Posterior cingulate gyrus (tissue), 11 donors: ENCODE measurements around the gene SAXO1.
"Not testable (repeated sequence)": the region's sequence is repeated elsewhere in the genome, so short reads cannot be mapped to it uniquely, and the experiment has no call there.

Experiments used
- DNase-seq, 10 donors: peaks; one replicate each; pipeline versions ENCODE4 v3.0.0 to v3.0.0-alpha.2; 2020 to 2021; ENCODE audit warnings: mixed read lengths in 3 of 10
- intact Hi-C: fragments of 100-400 bp; cut with DNase I; formaldehyde crosslinking; loops from one replicate; pipeline ENCODE4 v1.15.1; 2023

SAXO1 gene

GRCh38 chr9:19018201-19018600, 14.8 kb downstream of the SAXO1 start:
- DNase-seq, result no peak
- intact Hi-C loops, result no loop called here

DNA sequence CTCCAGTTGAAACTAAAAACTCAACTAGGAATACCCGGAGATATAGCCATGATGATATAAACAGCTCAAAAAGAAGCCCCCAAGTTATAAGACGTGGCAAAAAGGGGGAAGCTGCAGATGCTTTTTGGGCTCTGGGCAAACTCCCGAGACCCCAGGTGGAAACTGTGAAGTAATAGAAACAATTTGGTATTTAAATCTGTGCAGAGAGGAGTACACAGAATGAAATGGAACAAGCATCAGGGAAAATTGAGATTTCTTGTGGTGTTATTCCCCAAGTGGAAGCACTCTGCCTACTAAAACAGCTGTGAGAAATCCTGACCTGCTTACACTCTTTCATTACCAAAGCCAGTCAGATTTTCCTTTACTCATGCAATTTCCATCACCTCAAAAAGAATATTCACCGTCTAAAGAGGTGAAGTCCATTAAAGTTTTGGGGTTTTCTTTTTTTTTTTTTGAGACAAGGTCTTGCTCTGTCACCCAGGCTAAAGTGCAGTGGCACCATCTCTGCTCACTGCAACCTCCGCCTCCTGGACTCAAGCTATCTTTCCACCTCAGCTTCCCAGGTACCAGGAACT, 23.5 kb downstream of the SAXO1 start:
- DNase-seq, result no peak
- intact Hi-C loops, result no loop called here

- intact Hi-C loops, result no loop called here
- peak in 1 of 10 donors; percentile 81 for DNase-seq
Measured at GRCh38 chr9:19000133-19000532, 32.9 kb downstream of the SAXO1 start.

- DNase-seq, result peak in 1 of 10 donors; percentile 81
- intact Hi-C loops, result no loop called here
Measured at GRCh38 chr9:18999173-18999785, 33.7 kb downstream of the SAXO1 start.

GRCh38 chr9:18997151-18997550, 35.9 kb downstream of the SAXO1 start:
- intact Hi-C loops, result no loop called here
- no peak for DNase-seq

DNA sequence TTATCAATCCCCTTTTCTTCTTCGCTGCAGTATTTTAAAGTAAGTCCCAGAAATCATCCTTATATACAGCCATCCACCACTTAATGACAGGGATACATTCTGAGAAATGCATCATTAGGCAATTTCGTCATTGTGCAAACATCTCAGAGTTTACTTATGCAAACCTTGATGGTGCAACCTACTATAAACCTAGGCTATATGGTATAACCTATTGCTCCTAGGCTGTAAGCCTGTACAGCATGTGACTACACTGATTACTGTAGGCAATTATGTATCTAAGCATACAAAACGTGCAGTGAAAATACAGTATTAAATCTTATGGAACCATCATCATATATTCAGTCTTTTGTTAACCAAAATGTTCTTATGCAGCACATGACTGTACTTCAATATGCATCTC, 36.8 kb downstream of the SAXO1 start:
- intact Hi-C loops, result no loop called here
- no peak for DNase-seq

DNA sequence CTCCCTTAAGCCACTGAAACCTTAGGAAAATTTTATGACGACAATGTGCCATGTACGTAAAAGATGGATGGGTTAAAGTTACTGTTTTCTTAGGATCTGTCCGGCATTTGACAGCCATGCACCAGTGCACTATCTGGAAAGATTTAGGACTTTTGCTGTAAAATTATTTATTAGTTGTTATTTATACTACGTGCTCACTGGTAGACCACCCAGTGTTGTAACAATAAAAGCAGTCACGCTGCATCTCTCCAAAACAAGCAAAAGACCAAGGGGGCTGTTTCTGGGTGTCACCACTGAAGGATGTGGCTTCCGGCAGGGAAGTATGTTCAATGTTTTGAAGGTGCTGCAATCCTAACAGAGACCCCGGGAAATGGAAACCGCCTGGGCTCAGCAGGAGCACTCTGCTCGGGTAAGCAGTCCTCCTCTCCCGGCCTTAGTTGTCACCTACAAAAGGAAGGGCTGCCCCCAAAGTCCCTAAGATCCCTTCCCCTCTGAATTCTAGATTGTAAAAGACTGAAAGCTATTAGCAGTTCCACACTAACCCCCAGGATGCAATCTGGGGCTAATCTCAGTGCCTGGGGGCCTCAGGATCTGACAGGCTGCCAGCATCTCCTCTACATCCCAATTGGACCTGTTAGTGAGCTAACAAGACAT, 38.6 kb downstream of the SAXO1 start:
- intact Hi-C loops, result no loop called here
- DNase-seq, result peak in 1 of 10 donors; percentile 41

GRCh38 chr9:18991197-18991596, 41.8 kb downstream of the SAXO1 start:
- DNase-seq, intact Hi-C loops: not testable (repeated sequence)

DNA sequence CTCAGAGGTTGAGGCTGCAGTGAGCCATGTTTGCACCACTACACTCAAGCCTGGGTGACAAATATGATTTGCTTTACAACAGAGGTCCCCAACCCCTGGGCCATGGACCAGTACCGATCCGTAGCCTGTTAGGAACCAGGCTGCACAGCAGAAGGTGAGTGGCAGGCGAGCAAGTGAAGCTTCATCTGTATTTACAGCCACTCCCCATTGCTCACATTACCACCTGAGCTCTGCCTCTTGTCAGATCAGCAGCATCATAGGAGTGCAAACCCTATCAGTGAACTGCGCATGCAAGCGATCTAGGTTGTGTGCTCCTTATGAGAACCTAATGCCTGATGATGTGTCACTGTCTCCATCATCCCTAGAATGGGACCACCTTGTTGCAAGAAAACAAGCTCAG, 42.5 kb downstream of the SAXO1 start:
- peak in 1 of 10 donors; percentile 30 for DNase-seq
- intact Hi-C loops, result no loop called here

DNA sequence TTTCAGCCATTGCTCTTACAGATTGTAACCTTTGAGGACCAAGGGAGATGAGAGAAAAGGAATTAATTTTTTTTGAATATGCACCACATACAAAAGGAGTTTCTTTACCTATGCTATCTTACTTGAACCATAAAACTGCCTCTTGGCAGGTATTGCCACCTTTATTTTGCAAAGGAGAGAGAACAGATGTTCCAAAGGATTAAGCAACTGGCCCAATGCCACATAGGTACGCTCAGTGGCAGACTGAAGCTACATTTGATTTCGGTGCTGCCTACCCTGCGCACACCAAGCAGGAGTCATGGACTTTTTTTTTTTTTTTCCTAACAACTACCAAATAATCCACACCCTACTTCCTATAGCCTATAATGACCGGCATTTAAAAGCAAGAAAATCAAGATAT, 43.1 kb downstream of the SAXO1 start:
- intact Hi-C loops, result no loop called here
- no peak for DNase-seq

- no peak for DNase-seq
Measured at GRCh38 chr9:18989097-18989496, 43.9 kb downstream of the SAXO1 start.

GRCh38 chr9:18988003-18988402, 45.0 kb downstream of the SAXO1 start:
- DNase-seq, result no peak
- intact Hi-C loops, result no loop called here

More at GRCh38 chr9:18989097-18989496, 43.9 kb downstream of the SAXO1 start:
- intact Hi-C loops, result no loop called here

DNA sequence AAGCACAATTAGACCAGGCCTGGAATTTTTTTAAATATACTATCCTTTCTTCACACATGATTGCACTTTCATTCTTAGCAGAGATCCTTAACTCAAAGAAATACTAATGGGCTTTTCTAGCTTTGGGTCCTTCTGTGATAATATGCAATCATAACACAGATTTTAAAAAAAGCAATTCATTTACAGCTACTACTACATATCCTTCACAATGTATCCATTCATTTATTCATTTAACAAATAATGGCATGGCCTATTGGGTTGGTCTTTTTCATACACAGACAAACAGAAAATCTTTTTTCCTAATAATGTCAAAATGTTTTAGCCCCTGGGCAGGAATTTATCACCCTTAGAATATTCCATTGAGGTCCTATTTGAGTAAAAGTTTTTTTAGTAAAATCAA, 47.0 kb downstream of the SAXO1 start:
- no peak for DNase-seq
- intact Hi-C loops, result no loop called here

DNA sequence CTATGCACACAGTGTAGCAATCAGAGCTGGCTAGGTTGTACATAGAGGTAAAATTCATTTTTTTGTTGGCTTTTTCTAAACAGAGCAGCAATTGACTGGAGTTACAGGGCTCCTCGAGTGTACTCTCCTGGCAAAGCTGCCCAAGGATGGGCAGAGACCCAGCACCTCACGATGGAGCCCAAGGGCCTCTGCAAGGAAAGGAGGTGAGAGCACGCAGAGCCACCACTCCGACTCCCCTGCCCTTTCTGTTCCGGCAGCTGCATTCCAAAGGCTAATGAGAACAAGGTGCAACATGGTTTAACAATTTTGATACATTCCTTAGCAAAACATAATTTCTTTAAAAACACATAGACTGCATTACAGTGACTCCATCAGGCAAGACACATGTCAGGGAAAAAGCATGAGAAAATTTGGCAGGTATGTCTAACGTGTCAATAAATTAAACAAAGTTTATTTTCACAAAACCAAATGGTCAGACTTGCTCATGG, 47.5 kb downstream of the SAXO1 start:
- intact Hi-C loops, result no loop called here
- DNase-seq, result no peak

DNA sequence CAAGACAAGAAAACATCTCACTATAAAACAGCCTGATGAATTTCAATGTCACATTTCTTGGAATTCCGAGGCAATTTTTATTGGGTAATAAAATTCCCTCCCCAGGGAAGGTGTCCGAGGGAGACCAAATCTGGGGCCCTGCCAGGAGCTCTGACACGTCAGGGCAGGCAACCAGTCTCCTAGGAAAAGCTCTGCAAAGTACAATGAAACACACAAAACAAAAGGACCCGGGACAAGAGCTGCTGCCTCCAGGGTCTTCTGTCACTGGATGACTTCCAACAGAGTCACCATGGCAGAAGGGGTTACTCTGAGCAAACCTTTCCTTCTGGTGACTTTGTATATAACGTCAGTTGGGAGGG, 50.8 kb downstream of the SAXO1 start:
- DNase-seq, result no peak
- intact Hi-C loops, result no loop called here

GRCh38 chr9:18981476-18982261, 51.3 kb downstream of the SAXO1 start:
- DNase-seq, result no peak
- intact Hi-C loops, result no loop called here

DNA sequence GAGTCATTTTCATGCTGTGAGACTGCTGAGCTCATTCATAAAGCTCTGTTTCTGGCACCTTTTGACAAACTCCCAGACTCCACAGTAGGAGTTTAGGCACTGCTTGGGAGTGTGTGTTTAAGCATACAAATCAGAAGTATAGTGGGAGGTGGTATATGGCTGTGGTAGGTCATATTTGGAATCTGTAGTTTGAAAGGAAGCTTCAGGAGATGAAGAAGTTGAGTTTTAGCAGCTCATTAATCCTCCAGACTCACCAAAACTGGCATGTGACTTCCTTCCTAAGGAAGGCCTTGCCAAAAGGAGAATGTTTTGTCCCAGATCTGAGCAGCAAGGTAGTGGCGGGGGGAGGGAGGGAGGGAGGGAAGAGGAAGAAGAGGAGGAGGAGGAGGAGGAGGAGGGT, 52.8 kb downstream of the SAXO1 start:
- no peak for DNase-seq
- intact Hi-C loops, result no loop called here

DNA sequence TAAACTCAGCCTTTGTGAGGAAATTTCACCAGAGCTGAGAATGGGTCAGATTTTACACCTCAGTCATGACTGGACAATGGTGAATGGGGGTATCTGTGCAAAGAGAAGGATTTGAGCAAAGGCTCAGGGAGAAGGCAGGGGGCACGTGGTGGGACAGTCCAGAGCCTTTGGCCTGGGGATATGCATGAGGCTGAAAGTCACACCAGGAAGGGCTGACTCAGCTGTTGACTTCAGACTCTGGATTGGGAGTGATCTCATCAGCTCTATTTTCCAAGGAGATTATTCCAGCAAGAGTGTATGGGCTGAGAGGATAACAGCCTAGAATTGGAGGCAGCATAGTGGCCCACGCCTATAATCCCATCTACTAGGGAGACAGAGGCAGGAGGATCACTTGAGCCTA, 53.6 kb downstream of the SAXO1 start:
- intact Hi-C loops, result no loop called here
- no peak for DNase-seq

- intact Hi-C loops, result no loop called here
- DNase-seq, result no peak
Measured at GRCh38 chr9:18978188-18978587, 54.8 kb downstream of the SAXO1 start.

DNA sequence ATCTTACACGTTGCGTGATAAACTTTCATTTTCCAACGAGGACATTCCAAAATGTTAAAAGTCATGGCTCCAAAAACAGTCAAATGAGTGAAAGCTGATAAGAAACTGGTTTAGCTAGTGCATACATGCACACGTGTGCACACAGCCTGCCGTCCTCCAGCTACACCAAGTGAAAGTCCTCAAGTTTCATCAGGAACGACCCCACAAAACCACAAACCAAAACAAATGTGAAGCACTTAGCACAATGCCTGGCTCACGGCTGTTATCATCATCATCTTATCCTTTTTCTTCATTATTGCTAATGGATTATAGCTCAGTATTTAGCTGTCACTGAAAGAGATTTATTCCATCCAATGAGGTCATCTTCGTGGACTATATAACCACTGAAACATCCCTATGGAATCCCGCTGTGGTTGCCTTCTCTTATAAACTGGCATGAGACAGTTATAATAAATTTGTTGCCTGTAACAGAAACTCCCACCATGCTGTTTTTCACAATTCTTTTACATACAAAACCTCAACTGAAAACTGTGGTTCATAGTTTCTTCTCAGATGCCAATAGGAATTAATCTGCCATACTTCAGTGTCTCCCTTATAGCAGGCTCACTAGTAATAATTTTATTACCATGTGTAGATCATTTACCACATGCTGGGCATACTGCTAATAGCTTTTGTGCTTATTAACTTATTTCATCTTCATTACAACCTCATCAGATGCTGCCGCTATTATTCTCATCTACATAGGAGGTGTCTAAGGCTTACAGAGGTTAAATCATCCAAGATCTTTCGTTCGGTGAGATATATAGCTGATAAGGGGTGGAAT, 56.1 kb downstream of the SAXO1 start:
- intact Hi-C loops, result no loop called here

More for the DNA sequence above, 56.1 kb downstream of the SAXO1 start:
- no peak for DNase-seq
